ENCODE results near the gene FAT2.

FAT2 gene

DNA sequence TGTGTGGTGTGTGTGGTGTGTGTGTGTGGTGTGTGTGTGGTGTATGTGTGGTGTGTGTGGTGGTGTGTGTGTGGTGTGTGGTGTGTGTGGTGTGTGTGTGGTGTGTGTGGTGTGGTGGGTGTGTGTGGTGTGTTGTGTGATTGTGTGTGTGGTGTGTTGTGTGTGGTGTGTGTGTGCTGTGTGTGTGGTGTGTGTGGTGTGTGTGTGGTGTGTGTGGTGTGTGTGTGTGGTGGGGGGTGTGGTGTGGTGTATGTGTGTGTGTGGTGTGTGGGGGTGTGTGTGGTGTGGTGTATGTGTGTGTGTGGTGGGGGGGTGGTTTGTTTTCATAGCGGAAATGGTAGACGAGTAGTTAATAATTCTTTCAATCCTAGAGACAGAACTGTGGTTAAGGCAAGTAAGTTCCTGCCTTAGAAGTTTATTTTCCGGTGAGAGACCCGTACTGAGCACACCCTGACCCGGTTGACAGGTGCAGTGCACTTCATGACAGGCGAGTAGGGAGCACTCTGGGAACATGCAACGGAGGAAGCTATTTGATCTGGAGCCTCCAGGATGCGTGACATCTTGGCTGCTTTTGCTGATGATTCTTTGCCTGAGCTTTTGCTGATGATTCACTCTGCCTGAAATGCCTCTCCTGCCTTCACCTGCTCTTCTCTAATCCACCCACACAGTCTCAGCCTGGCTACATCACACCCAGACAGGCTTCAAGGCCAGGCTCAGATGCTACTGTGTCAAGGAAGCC, 21.7 kb upstream of the FAT2 start:
- TF ChIP-seq, protein P1, sequence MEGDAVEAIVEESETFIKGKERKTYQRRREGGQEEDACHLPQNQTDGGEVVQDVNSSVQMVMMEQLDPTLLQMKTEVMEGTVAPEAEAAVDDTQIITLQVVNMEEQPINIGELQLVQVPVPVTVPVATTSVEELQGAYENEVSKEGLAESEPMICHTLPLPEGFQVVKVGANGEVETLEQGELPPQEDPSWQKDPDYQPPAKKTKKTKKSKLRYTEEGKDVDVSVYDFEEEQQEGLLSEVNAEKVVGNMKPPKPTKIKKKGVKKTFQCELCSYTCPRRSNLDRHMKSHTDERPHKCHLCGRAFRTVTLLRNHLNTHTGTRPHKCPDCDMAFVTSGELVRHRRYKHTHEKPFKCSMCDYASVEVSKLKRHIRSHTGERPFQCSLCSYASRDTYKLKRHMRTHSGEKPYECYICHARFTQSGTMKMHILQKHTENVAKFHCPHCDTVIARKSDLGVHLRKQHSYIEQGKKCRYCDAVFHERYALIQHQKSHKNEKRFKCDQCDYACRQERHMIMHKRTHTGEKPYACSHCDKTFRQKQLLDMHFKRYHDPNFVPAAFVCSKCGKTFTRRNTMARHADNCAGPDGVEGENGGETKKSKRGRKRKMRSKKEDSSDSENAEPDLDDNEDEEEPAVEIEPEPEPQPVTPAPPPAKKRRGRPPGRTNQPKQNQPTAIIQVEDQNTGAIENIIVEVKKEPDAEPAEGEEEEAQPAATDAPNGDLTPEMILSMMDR (IDR thresholded peaks at IDR 0.05; ENCODE audit: insufficient read depth, low read length) = no peak
- H3K4me3 ChIP-seq (replicated peaks; ENCODE audit: insufficient read depth, low read length) = no peak overlapping the region
- H3K27ac ChIP-seq (replicated peaks) = no peak overlapping the region
- no peaks in the 10 kb centered on the region for H3K27me3 ChIP-seq (ENCODE audit: insufficient read depth, poor library complexity, severe bottlenecking)
- no peak for DNase-seq (ENCODE audit: low read depth in 1 of 2, low spot score in 1 of 2)

DNA sequence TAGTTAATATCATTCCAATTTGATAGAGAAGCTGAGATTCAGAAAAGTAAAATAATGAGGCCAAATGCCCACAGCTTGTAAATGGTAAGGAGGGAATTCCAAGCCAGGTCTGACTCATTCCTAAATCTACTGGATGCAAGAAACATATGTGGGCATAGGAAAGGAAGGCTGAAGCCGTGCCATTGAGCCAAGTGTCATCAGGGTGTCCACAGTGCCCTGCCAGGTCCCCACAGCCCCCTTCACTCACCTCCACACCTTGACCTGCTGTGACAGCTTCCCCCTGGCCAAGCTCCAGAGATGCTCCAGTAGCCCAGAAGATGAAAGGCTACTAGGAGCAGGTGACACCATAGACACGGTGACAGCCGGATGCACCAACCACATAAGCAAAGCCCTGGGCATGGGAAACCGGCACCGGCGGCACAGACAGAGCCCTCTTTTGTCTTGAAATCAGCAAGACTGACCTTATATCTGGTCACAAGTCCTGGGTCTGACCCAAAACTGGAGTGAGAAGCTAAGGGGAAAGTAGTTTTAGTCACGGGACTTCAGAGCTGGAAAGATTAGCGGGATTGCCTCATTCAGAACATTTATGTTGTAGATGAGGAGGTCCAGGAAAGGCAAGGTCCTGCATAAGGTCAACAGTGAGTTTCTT, 20.1 kb upstream of the FAT2 start:
- H3K27ac ChIP-seq (replicated peaks) = no peak overlapping the region
- H3K27me3 ChIP-seq (ENCODE audit: insufficient read depth, poor library complexity, severe bottlenecking) = no peaks in the 10 kb centered on the region
- no peak for DNase-seq (ENCODE audit: low read depth in 1 of 2, low spot score in 1 of 2)
- TF ChIP-seq SPI1 (IDR thresholded peaks at IDR 0.05; ENCODE audit: borderline replicate concordance, low read depth) = no peak
- no peak for TF ChIP-seq POLR2AphosphoS5 (IDR thresholded peaks at IDR 0.05; ENCODE audit: low read depth)
- TF ChIP-seq, protein P2, sequence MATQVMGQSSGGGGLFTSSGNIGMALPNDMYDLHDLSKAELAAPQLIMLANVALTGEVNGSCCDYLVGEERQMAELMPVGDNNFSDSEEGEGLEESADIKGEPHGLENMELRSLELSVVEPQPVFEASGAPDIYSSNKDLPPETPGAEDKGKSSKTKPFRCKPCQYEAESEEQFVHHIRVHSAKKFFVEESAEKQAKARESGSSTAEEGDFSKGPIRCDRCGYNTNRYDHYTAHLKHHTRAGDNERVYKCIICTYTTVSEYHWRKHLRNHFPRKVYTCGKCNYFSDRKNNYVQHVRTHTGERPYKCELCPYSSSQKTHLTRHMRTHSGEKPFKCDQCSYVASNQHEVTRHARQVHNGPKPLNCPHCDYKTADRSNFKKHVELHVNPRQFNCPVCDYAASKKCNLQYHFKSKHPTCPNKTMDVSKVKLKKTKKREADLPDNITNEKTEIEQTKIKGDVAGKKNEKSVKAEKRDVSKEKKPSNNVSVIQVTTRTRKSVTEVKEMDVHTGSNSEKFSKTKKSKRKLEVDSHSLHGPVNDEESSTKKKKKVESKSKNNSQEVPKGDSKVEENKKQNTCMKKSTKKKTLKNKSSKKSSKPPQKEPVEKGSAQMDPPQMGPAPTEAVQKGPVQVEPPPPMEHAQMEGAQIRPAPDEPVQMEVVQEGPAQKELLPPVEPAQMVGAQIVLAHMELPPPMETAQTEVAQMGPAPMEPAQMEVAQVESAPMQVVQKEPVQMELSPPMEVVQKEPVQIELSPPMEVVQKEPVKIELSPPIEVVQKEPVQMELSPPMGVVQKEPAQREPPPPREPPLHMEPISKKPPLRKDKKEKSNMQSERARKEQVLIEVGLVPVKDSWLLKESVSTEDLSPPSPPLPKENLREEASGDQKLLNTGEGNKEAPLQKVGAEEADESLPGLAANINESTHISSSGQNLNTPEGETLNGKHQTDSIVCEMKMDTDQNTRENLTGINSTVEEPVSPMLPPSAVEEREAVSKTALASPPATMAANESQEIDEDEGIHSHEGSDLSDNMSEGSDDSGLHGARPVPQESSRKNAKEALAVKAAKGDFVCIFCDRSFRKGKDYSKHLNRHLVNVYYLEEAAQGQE (IDR thresholded peaks at IDR 0.05; ENCODE audit: insufficient replicate concordance, low read depth) = no peak
- no peak for TF ChIP-seq GABPA (IDR thresholded peaks at IDR 0.05; ENCODE audit: low read depth)
- TF ChIP-seq, protein P1 (IDR thresholded peaks at IDR 0.05; ENCODE audit: insufficient read depth, low read length) = no peak
- no peak overlapping the region for H3K4me3 ChIP-seq (replicated peaks; ENCODE audit: insufficient read depth, low read length)

DNA sequence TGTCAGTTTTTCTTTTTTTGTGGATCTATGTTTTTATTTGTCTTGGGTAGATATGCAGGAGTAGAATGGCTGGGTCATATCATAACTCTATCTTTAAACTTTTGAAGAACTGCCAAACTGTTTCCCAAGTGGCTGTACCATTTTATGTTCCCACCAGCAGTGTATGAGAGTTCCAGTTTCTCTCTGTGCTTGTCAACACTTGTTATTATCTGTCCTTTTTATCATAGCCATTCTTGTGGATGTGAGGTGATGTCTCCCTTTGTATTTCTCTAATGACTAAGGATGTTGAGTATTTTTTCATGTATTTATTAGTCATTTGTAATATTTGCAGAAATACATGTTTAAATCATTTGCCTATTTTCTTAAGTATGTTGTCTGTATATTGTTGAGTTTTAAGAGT, 17.4 kb upstream of the FAT2 start:
- TF ChIP-seq, protein P2 (IDR thresholded peaks at IDR 0.05; ENCODE audit: insufficient replicate concordance, low read depth) = no peak
- TF ChIP-seq, protein P1 (IDR thresholded peaks at IDR 0.05; ENCODE audit: insufficient read depth, low read length) = no peak
- peaks cover 7% of the 10 kb centered on the region for H3K27me3 ChIP-seq (ENCODE audit: insufficient read depth, poor library complexity, severe bottlenecking)
- no peak for DNase-seq (ENCODE audit: low read depth in 1 of 2, low spot score in 1 of 2)
- H3K27ac ChIP-seq (replicated peaks) = no peak overlapping the region
- H3K4me3 ChIP-seq (replicated peaks; ENCODE audit: insufficient read depth, low read length) = no peak overlapping the region

DNA sequence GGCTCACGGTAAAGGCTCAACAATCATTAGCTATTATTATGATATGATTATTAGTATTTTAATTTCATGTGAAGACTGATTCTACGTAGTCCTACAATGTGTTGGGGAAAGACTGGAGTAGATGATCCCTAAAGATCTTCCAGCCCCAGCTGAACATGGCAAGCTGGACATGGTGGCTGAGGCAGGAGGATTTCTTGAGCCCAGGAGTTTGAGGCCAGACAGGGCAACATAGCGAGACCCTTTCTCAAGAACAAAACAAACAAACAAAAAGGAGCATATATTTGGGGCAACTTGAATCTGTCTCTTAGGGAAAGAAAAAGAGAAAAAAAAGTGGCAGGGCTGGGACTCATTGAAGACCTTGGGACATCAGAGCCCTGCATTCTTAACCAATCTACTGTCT, 16.2 kb upstream of the FAT2 start:
- DNase-seq (ENCODE audit: low read depth in 1 of 2, low spot score in 1 of 2) = no peak
- no peak overlapping the region for H3K4me3 ChIP-seq (replicated peaks; ENCODE audit: insufficient read depth, low read length)
- peaks cover 10% of the 10 kb centered on the region for H3K27me3 ChIP-seq (ENCODE audit: insufficient read depth, poor library complexity, severe bottlenecking)
- TF ChIP-seq, protein P1 (IDR thresholded peaks at IDR 0.05; ENCODE audit: insufficient read depth, low read length) = no peak
- TF ChIP-seq, protein P2 (IDR thresholded peaks at IDR 0.05; ENCODE audit: insufficient replicate concordance, low read depth) = no peak
- TF ChIP-seq POLR2AphosphoS5 (IDR thresholded peaks at IDR 0.05; ENCODE audit: low read depth) (no peak), GABPA (IDR thresholded peaks at IDR 0.05; ENCODE audit: low read depth) (no peak), SPI1 (IDR thresholded peaks at IDR 0.05; ENCODE audit: borderline replicate concordance, low read depth) (no peak)
- H3K27ac ChIP-seq (replicated peaks) = no peak overlapping the region
